ENCODE data around the gene YIF1B. TPM values are rescaled to one million over a fixed set of nuclear protein-coding genes. Genes with fewer than 3 reads are reported as not detected.

Gene YIF1B
- total and polyA plus RNA-seq, 9 of the 15 experiments (the other 6 are each of a cell fraction or from before 2014, with no cell fraction given): 8.5 to 586 (median 323) TPM

DNA sequence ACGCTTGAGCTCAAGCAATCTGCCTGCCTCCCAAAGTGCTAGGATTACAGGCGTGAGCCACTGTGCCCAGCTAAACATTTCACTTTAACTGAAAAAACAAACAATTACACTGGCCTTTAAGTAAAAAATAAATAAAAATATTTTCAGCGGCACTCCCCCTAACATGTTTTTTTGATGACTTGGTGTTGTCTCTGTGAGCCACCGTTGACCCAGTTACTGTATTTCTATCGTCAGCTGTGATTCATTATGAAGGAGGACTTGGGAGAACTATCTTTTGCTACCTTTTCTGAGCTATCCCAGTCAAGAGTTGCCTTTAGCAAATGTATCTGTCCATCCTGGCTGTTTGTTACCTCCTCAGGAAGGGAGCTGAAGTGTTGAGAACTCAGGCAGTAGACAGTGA, 30.2 kb downstream of the YIF1B start (continued):
- TF ChIP-seq, protein P1, sequence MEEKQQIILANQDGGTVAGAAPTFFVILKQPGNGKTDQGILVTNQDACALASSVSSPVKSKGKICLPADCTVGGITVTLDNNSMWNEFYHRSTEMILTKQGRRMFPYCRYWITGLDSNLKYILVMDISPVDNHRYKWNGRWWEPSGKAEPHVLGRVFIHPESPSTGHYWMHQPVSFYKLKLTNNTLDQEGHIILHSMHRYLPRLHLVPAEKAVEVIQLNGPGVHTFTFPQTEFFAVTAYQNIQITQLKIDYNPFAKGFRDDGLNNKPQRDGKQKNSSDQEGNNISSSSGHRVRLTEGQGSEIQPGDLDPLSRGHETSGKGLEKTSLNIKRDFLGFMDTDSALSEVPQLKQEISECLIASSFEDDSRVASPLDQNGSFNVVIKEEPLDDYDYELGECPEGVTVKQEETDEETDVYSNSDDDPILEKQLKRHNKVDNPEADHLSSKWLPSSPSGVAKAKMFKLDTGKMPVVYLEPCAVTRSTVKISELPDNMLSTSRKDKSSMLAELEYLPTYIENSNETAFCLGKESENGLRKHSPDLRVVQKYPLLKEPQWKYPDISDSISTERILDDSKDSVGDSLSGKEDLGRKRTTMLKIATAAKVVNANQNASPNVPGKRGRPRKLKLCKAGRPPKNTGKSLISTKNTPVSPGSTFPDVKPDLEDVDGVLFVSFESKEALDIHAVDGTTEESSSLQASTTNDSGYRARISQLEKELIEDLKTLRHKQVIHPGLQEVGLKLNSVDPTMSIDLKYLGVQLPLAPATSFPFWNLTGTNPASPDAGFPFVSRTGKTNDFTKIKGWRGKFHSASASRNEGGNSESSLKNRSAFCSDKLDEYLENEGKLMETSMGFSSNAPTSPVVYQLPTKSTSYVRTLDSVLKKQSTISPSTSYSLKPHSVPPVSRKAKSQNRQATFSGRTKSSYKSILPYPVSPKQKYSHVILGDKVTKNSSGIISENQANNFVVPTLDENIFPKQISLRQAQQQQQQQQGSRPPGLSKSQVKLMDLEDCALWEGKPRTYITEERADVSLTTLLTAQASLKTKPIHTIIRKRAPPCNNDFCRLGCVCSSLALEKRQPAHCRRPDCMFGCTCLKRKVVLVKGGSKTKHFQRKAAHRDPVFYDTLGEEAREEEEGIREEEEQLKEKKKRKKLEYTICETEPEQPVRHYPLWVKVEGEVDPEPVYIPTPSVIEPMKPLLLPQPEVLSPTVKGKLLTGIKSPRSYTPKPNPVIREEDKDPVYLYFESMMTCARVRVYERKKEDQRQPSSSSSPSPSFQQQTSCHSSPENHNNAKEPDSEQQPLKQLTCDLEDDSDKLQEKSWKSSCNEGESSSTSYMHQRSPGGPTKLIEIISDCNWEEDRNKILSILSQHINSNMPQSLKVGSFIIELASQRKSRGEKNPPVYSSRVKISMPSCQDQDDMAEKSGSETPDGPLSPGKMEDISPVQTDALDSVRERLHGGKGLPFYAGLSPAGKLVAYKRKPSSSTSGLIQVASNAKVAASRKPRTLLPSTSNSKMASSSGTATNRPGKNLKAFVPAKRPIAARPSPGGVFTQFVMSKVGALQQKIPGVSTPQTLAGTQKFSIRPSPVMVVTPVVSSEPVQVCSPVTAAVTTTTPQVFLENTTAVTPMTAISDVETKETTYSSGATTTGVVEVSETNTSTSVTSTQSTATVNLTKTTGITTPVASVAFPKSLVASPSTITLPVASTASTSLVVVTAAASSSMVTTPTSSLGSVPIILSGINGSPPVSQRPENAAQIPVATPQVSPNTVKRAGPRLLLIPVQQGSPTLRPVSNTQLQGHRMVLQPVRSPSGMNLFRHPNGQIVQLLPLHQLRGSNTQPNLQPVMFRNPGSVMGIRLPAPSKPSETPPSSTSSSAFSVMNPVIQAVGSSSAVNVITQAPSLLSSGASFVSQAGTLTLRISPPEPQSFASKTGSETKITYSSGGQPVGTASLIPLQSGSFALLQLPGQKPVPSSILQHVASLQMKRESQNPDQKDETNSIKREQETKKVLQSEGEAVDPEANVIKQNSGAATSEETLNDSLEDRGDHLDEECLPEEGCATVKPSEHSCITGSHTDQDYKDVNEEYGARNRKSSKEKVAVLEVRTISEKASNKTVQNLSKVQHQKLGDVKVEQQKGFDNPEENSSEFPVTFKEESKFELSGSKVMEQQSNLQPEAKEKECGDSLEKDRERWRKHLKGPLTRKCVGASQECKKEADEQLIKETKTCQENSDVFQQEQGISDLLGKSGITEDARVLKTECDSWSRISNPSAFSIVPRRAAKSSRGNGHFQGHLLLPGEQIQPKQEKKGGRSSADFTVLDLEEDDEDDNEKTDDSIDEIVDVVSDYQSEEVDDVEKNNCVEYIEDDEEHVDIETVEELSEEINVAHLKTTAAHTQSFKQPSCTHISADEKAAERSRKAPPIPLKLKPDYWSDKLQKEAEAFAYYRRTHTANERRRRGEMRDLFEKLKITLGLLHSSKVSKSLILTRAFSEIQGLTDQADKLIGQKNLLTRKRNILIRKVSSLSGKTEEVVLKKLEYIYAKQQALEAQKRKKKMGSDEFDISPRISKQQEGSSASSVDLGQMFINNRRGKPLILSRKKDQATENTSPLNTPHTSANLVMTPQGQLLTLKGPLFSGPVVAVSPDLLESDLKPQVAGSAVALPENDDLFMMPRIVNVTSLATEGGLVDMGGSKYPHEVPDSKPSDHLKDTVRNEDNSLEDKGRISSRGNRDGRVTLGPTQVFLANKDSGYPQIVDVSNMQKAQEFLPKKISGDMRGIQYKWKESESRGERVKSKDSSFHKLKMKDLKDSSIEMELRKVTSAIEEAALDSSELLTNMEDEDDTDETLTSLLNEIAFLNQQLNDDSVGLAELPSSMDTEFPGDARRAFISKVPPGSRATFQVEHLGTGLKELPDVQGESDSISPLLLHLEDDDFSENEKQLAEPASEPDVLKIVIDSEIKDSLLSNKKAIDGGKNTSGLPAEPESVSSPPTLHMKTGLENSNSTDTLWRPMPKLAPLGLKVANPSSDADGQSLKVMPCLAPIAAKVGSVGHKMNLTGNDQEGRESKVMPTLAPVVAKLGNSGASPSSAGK (IDR thresholded peaks at IDR 0.05): no peak

All from K562 (cell line).